GM21360 (cell line): ENCODE measurements around the gene ANXA11.

ENCODE experiments used
- ATAC-seq: cut with Tn5 transposase; IDR thresholded peaks from one replicate; pipeline ENCODE4 v1.9.1; 2021; ENCODE audit warnings: mild to moderate bottlenecking, moderate library complexity; ENCODE audit not compliant: unreplicated experiment

The ANXA11 gene

DNA sequence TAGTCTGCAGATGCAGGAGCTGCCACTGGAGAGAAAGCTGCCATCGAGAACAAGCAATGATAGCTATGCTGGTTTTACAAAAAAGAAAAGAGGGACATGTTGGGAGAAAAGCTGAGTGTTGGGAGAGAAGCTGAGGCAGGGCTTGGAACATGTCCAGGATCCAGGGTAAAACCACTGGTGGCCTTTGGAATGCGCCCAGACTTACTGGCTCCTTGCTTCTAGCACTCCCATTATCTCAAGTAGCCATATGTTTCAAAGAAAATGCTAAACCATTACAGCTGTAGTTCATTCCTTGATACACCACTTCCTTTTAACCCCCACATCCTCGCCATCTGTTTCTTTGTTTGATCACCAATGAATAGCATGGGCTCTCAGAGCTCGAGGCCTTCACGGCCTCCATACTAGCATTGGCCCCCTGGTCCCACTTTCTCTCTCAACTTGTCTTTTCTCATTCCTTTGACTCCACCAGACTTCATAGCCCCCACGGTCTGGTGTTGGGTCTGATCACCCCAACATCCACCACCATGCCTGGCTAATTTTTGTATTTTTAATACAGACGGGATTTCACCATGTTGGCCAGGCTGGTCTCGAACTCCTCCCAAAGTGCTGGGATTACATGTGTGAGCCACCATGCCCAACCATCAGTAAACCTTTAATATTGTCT, 96.6 kb downstream of the ANXA11 start:
- no peak for ATAC-seq

DNA sequence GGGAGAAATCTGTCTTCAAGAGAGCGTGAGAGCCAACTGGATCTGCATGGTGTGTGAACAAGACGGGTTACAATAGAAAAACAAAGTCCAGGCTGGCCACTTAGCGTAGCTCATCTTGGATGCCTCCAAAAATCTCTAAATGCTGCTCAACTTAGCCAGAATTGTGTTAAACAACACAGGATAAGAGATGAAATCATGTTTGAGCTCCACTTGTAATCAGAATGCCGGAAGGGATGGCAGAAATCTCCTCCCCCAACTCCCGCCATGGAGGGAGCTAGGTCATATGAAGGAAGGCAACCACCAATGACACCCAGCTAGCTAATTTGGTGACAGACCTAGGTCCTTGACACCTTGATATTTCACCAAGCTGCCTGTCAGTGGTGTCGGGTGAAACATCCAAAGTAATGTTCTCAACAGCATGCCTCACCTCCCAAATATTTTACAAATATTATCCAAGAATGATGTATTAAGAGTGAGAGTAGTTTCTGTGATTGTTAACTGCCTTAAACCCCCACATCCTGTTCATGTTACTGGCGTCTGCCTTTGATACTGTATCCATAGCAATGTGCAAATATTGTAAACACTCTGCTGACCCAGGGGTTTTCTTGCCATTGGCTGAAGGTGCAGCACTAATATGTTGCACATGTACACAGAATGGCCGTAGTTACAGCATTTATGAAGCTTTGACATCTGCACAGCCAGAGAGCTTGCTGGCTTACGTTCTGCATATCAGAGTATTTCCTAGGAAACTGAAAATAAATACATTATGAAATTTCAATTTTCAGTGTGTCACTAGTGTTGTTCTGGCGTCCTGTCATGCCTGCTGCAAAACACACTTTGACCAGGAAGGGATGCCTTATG, 101.0 kb downstream of the ANXA11 start:
- ATAC-seq, result no peak
